Placental pericyte (primary cell): ENCODE results near the gene HES7. TPM values are rescaled to one million over a fixed set of nuclear protein-coding genes. Genes with fewer than 3 reads are reported as not detected.

Source experiments
- small RNA-seq: library from RNA; depleted of rRNA; stranded (forward); fragments of <200 nt; gene quantifications from one replicate; pipeline ENCODE3, GENCODE V24; 2012; ENCODE audit warnings: low replicate concordance
- total RNA-seq: library from RNA; depleted of rRNA; stranded (reverse); fragments of >200 nt; gene quantifications from 2 replicates; pipeline ENCODE4 v1.2.3, GENCODE V29; 2012

The HES7 gene
- total RNA-seq, result under 0.01 TPM in 1 of 2 replicates, not detected in the other

GRCh38 chr17:8123695-8124349 is at the start of gene HES7:
TSS of gene HES7 (minus strand) at chr17:8124106. CDS start at chr17:8124084, 22 bp downstream.

GRCh38 chr17:8162233-8162996 is 38.5 kb upstream of the HES7 start, which contains the start of gene VAMP2:
TSS of gene VAMP2 (minus strand) at chr17:8162948. CDS start at chr17:8162879, 69 bp downstream.

DNA sequence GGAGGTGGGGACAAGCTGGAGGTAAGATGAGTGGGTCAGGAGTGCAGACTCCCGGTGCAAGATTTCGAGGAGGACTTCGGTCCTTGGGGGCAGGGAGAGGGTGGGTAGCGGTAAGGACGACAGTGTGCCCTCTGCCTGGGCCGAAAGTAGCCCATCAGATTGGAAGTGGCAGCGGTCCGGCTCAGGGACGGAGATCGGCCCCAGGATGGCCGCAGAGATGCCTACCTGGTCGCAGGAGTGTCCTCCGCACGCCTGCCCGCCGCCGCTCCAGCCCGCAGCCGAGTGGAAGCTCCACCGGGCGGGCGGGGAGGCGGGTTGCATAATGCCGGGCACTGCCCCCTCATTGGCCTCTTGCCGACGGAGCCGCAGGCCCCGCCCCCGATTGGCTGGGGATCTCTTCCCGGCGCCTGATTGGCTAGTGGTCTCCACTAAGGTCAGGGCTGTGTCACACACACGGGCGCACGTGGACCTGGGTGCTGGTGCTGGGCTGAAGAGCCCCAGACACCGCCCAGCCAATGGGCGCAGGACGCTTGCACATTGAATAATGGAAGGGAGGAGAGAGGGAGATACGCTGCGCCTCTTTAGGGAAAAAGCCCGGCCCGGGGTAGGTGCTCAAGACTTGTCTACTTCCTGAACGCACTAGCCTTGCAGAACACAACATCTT is 28.3 kb upstream of the HES7 start, which contains the start of gene PER1:
Gene PER1, minus strand, starts transcription at position 293 of the 664 bp plus-strand sequence. CDS start 1,698 bp downstream, outside the sequence.

DNA sequence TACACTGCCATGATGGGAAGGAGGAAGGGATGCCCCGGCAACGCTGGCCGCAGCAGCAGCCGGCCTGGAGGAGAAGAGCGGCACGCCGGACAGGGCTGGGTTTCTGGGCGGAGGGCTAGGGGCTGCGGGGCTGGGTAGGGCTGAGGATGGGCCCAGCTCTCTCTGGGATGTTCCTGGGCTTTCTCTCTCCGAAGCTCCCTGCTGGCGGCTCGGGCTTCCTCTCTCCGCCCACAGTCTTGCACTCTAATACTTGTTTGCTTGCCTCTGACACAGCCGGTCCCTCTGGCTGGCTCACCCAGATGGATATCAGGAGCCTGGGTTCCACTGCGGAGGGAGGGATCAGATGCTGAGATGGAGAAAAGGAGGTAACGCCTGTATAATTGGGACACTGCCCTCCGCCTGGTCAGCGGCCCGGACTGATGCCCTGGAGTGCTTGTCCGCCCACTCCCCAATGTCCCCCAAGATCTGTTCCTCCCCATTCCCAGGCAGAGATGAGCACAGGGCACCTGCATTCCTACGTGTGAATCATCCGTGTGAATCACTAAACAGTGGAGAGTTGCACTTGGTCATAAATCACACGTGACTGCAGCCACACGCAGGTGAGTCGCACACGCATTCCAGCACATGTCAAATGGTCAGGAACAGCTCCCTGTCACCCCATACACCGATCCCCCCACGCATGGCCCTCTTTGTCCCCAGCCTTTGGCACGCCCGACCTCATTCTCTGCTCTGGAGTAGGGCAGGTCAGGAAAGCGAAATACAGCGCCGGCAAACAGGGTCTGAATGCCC is 5.7 kb downstream of the HES7 start, which contains the start of gene ALOXE3:
Gene ALOXE3, minus strand, starts transcription at position 535 of the 789 bp plus-strand sequence. Its CDS starts 524 bp downstream, at position 11.

DNA sequence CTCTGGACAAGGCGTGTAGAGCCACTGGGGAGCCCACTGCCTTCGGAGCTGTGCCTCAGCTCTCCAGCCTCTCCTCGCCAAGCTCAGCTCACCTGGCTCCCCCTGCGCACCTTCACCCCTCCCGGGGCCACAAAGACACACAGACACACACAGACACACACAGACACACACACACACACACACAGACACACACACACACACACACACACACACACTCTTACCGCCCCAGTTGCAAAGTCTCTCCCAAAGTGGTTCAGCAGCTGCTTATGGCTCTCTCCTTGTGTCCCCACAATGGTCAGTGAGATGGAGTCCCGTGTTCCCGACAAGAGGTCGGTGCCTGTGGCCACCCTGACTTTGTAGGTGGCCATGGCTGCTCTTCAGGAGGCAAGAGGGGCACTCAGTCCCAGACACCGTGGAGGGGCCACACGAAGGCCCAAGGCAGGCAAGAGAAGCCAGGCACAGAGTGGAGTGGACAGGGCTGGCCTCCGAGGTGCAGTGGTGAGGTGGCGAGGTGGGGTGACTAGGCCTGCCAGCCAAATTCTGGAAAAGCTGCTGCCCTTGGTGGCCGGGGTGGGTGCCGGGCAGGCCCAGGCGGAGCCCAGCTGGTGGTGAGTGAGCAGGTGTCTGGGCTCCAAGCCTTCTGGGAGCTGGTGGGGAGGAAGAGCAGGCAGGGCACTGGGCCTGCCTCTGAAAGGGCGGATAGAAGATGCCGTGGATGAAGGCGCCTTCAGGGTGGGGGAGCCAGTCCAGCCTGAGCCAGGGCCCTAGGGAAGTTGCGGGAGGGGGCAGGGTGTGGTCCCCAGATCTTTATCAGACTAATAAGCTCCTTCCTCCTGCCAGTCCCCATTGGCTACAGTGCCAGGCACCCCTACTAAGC is 36.6 kb downstream of the HES7 start, which contains the start of gene ALOX12B:
Gene ALOX12B, minus strand, starts transcription at position 642 of the 877 bp plus-strand sequence. Its CDS starts 274 bp downstream, at position 368.

Small RNAs within 50 kb of the gene (small RNA-seq; reads per million reads assigned to genes)
- not detected for gene MIR4314

Other genes starting within 250 kb of the HES7 start
- gene CHD3, start 235.3 kb downstream of the HES7 start, total RNA-seq, result 56.3 and 73.5 TPM in 2 replicates
- gene RNF227, start 207.8 kb downstream of the HES7 start, total RNA-seq, result 1.1 and 6.2 TPM in 2 replicates
- gene KCNAB3, start 194.2 kb downstream of the HES7 start, total RNA-seq, result 1.9 TPM in 1 of 2 replicates, not detected in the other
- gene TRAPPC1, start 192.2 kb downstream of the HES7 start, total RNA-seq, result 47.0 and 68.7 TPM in 2 replicates
- gene CNTROB, start 191.9 kb downstream of the HES7 start, total RNA-seq, result 19.3 and 37.2 TPM in 2 replicates
- gene GUCY2D, start 121.5 kb downstream of the HES7 start, total RNA-seq, result not detected in 2 replicates
- gene ALOX15B, start 85.0 kb downstream of the HES7 start, total RNA-seq, result under 0.01 TPM in 1 of 2 replicates, not detected in the other
- not detected in 2 replicates for gene ALOX12B, start 36.4 kb downstream of the HES7 start, total RNA-seq
- gene ALOXE3, start 5.6 kb downstream of the HES7 start, total RNA-seq, result under 0.01 TPM in 1 of 2 replicates, not detected in the other
- 6.2 and 14.2 TPM in 2 replicates for gene PER1, start 28.3 kb upstream of the HES7 start, total RNA-seq
- 5.0 TPM in 2 replicates for gene VAMP2, start 38.8 kb upstream of the HES7 start, total RNA-seq
- 7.7 and 23.8 TPM in 2 replicates for gene TMEM107, start 52.3 kb upstream of the HES7 start, total RNA-seq
- 7.6 and 11.6 TPM in 2 replicates for gene BORCS6, start 66.1 kb upstream of the HES7 start, total RNA-seq
- gene AURKB, start 86.5 kb upstream of the HES7 start, total RNA-seq, result 2.6 and 67.6 TPM in 2 replicates
- gene CTC1, start 124.0 kb upstream of the HES7 start, total RNA-seq, result 6.3 and 9.4 TPM in 2 replicates
- 16.4 and 74.0 TPM in 2 replicates for gene PFAS, start 125.2 kb upstream of the HES7 start, total RNA-seq
- gene RANGRF, start 164.6 kb upstream of the HES7 start, total RNA-seq, result 7.4 and 16.9 TPM in 2 replicates
- 0.66 and 1.4 TPM in 2 replicates for gene SLC25A35, start 171.3 kb upstream of the HES7 start, total RNA-seq
- gene ARHGEF15, start 186.1 kb upstream of the HES7 start, total RNA-seq, result not detected in 2 replicates
- gene ODF4, start 215.7 kb upstream of the HES7 start, total RNA-seq, result not detected in 2 replicates